HG03045 (cell line): Measurements from ENCODE around the gene KYNU.
A peak's percentile ranks its signal among the peaks of the same experiment; 100 is the strongest.

ENCODE experiments used
- ATAC-seq: cut with Tn5 transposase; IDR thresholded peaks from one replicate; pipeline ENCODE4 v1.9.1; 2021; ENCODE audit warnings: mild to moderate bottlenecking, moderate library complexity; ENCODE audit not compliant: unreplicated experiment

The KYNU gene

DNA sequence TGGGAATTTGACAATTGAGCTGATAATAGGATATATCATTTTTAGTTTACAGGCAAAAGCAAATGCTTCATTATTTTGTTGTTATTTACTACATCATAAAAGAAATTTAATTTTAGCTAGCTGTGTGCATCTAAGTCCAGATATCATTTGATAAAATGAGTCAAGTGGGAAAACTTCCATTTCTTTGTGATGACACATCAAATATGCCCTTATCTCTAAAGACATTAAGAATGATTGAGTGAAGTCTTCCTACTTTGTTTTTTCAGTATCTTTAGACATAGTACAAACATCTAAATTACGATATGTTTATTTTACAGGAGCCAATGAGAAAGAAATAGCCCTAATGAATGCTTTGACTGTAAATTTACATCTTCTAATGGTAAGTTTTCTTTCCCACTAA lies 77.0 kb downstream of the KYNU start:
- ATAC-seq = no peak

DNA sequence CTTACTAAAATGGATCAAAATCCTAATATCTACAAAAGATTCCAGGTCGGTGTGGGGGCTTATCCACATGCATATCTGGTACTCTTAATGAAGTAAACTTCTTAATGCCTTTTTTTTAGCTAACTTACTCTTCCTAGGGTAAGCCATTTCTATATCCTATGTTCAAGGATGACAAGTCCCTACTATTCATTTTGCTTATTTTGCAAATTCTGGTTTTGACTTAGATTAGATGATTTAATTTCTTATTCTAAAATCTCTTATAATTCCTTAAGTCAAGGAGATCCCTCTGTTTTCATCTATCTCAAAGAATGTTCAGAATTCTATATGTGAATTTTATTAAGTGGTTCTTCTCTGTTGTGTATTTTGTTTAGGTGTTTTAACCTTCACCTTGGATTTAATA lies 79.7 kb downstream of the KYNU start:
- ATAC-seq = no peak

- no peak for ATAC-seq
Observed at GRCh38 chr2:142961202-142961601, 83.7 kb downstream of the KYNU start.

DNA sequence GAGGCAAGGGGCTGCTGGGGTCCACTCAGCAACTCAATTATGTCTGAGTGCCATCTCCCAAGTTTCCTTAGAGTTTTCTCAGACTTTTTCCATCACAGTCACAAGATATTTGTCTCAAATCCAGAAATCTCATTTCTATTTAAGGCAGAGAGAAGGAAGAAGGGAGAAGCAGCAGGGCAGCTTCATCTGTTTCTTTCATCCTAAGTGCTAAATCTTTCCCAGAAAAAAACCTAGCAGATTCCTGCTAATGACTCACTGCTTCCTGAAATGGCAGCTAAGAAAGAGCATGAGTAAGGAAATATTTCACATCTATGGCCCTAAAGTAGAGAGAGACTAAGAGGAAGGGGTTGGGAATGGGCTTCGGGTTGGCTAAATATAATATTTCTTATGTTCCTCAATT lies 88.0 kb downstream of the KYNU start:
- no peak for ATAC-seq

GRCh38 chr2:142966284-142966683 lies 88.8 kb downstream of the KYNU start:
- ATAC-seq = no peak

GRCh38 chr2:142967060-142967459 lies 89.6 kb downstream of the KYNU start:
- no peak for ATAC-seq

DNA sequence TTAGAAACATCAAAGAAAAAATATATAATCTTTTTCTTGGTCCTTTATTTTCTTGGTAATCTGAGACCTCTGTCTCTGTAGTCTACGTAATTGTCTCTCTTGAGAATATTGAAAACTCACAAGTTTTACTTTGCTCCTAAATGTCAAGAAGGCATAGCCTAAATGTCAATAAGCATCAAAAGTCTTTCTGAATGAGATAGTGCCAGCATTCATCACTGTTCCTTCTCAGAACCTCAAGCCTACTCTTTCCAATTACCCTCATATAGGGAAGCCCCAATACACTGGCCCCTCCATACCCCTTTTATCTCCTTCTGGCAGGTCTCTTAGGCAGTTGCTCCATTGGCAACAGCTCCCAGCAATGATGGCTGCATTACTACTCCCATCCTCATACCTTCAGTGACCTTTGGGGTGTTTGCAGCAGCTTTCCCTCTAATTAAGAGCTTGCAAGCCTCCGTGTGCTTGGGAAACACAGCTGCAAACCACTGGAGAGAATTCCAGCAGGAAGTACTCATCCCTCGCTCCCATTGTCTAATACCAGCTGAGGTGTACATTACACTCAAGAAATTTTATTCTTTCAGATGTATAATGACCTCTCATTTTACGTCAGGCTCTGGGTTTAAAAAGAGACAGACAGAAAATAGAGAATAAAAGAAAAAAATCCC lies 95.8 kb downstream of the KYNU start:
- ATAC-seq = no peak

- no peak for ATAC-seq
Observed at GRCh38 chr2:142973822-142974207, 96.4 kb downstream of the KYNU start.

DNA sequence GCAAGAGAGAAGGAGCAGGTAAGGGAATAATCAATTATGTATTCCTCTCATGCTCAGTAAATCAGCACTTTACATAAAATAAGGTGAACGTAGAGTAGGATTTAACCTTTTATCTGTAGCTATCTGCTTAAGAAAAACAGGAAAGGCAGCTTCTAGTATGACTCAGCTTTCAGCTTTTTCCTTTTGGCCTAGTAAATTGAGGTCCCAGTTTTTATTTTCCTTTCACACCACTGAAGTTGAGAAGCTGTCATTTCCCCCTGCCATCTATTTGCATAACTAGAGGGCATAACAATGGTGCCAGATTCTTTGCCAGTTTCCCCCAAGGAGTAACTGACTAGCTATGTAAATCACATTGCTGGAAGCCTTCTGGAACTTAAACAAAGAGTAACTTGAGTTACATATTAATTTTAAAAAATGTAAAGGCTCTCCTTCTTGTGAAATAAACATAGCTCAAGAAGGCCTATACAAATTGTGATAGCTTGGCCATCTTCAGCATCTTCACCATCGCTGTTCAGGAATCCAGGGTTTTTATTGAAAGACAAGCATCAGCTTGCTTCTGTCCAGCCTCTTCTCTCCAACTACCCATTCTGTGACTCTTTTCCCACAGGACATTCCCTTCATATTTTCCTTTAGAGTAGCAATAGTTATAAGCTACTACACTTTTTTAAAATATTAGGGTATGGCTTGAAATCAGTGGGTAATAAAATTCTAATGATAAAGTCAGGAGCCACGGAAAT lies 97.0 kb downstream of the KYNU start:
- ATAC-seq = peak; percentile 38

DNA sequence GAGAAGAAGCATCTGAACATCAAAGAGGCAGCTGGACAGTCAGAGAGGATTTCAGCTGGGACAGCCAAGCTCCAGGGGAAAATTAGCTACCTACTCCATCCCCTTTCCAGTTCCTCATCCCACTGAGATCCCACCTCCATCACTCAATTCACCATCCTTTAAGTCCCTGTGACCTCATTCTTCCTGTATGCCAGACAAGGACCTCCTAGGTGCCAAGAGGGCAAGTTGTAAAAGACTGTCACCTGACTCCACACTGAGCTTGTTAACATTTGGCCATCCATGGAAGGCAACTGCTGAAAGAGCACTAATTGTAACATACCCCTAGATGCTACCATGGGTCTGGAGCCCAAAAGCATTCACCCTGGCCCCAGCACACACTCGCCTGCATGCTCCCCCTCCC lies 97.8 kb downstream of the KYNU start:
- no peak for ATAC-seq

DNA sequence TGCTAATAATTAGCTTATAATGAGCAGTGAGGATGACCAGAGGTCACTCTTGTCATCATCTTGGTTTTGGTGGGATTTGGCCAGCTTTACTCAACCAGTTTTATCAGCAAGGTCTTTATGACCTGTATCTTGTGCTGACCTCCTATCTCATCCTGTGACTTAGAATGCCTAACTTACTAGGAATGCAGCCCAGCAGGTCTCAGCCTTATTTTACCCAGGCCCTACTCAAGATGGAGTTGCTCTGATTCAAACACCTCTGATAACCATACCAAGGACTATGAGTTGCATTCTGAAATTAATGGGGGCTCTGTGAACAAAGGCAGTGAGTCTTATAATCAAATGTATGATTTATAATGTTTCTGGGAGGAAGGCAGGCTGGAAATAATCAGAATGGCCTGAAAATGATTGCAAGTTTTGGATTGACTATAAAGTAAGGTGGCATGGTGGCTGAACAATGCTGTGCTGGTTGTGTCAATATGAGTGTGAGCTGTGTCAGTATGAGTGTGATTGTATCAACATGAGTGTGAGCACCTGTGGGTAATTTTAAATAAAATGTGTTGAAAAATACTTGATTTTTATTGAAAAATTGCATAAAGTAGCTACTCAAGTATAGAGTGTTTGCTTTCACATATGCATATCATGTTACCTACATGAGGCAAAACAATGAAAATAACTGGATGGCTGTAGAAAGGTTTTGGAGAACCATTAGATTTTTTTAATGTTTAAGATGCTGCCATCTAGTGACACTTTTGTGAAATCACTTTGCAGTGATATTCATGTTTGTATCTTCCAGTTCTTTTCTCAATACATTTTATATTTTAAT lies 103.0 kb downstream of the KYNU start:
- peak; percentile 41 for ATAC-seq

GRCh38 chr2:142981069-142981378 lies 103.6 kb downstream of the KYNU start:
- no peak for ATAC-seq

GRCh38 chr2:142981756-142982155 lies 104.3 kb downstream of the KYNU start:
- ATAC-seq = no peak

GRCh38 chr2:142983174-142983573 lies 105.7 kb downstream of the KYNU start:
- peak; percentile 78 for ATAC-seq

GRCh38 chr2:142984657-142985056 lies 107.2 kb downstream of the KYNU start:
- no peak for ATAC-seq

GRCh38 chr2:142987044-142987443 lies 109.6 kb downstream of the KYNU start:
- no peak for ATAC-seq

GRCh38 chr2:142989273-142990204 lies 112.1 kb downstream of the KYNU start:
- peak; percentile 62 for ATAC-seq

GRCh38 chr2:142991295-142991694 lies 113.8 kb downstream of the KYNU start:
- no peak for ATAC-seq

DNA sequence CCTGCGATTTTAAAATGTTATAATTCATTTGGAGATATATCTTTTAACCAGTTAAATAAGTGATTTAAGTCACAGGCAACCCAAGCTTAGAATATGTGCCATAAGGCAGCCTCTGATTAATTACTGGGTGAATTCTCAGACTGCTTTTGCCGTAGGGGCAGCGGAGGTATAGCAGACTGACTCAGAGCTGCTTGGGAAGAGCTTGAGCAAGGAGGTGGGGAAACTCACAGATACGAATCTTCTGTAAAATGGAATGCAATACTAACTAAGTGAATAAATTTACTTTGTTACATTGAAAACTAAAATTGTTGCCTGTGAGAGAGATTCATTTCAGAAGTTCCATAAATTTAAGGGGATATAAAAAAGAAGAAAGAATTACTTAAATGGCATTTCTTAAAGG lies 115.4 kb downstream of the KYNU start:
- no peak for ATAC-seq

DNA sequence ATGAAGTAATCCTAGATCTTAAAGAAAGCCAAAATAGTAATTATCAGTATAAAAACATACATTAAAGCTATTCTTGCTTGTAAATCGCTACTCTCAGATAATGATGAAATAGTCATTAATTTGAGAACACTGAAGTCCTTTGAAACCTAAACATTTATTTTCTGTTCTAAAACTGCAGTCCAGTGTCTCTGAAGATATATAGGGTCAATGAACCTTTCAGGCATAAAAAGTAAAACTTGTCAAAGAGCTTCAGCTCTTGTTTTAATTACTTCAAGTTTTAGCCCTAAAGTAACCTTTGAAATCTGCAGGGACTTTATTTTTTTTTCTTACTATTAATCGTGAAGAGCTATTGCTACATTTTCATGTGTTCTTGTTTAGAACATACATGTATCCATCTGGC lies 116.3 kb downstream of the KYNU start:
- ATAC-seq = no peak

DNA sequence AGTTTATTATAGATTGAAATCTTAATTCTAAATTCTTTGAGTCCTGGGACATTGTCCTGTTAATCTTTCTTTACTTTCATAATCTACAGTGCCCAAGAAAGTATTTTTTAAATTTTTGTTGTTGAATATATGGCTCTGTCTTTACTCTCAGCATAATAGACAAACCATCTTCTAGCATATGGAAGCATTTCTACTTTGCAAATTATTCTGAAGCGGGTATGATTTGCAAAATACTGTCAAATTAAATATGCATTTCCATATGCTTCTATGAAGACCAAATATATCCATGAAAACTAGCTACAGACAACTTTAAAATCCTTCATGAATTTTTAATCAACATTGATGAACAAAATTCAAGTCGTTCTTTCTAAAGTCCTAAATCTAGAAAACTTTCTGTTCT lies 117.2 kb downstream of the KYNU start:
- ATAC-seq = no peak
